Activated CD4-positive, alpha-beta T cell treated with anti-CD3 and anti-CD28 coated beads, Interleukin-2, Interleukin-4, amounts not matched to agents 100 ng/mL and 50 ng/mL, durations not matched to agents 16 hours and 8 hours (primary cell): ENCODE results near the gene ALOX5.
"Not testable (repeated sequence)": the region's sequence is repeated elsewhere in the genome, so short reads cannot be mapped to it uniquely, and the experiment has no call there.

Experiments used
- DNase-seq: peaks from one replicate; pipeline ENCODE4 v3.0.0-alpha.2; 2020; ENCODE audit warnings: low spot score

Gene ALOX5

GRCh38 chr10:45373576-45374349 is at the start of gene ALOX5:
Gene ALOX5 (plus strand): TSS chr10:45374216. CDS start chr10:45374280, 64 bp downstream.
- DNase-seq: no peak

DNA sequence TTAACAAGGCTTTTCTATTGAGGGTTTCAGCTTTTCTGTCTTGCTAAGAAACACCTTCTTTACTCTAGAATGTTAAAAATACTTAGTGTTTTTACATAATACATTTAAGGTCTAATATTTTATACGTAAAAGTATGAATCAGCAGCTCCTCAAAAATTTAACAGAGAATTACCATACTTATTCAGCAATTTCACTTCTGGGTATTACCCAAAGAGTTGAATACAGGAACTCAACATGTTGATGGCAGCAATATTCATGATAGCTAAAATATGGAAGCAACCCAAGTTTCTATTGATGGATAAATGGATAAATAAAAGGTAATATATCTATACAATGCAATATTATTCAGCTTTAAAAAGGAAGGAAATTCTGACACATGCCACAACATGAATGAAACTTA is 48.9 kb upstream of the ALOX5 start:
- no peak for DNase-seq

DNA sequence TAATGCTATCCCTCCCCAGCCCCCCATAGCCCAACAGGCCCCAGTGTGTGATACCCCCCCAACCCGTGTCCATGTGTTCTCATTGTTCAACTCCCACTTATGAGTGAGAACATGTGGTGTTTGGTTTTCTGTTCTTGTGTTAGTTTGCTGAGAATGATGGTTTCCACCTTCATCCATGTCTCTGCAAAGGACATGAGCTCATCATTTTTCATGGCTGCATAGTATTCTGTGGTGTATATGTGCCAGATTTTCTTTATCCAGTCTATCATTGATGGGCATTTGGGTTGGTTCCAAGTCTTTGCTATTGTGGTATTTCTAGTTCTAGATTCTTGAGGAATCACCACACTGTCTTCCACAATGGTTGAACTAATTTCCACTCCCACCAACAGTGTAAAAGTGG is 47.2 kb upstream of the ALOX5 start:
- DNase-seq: not testable (repeated sequence)

- not testable (repeated sequence) for DNase-seq
Measured at GRCh38 chr10:45331824-45332223, 42.2 kb upstream of the ALOX5 start.

DNA sequence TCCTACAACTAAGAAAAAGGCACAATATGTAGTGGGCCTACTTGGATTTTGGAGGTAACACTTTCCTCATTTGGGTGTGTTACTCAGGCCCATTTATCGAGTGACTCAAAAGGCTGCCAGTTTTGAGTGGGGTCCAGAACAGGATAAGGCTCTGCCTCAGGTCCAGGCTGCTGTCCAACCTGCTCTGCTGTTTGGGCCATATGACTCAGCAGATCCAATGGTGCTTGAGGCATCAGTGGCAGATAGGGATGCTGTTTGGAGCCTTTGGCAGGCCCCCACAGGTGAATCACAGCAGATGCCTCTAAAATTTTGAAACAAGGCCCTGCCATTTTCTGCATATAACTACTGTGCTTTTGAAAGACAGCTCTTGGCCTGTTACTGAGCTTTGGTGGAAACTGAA is 34.1 kb upstream of the ALOX5 start:
- DNase-seq: no peak

DNA sequence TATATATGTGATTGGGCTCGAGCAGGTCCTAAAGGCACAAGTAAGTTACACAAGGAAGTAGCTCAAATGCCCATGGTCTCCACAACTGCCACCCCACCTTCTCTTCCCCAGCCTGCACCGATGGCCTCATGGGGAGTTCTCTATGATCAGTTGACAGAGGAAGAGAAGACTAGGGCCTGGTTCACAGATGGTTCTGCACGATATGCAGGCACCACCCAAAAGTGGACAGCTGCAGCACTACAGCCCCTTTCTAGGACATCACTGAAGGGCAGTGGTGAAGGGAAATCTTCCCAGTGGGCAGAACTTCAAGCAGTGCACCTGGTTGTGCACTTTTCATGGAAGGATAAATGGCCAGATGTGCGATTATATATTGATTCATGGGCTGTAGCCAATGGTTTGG is 33.6 kb upstream of the ALOX5 start:
- DNase-seq: not testable (repeated sequence)

GRCh38 chr10:45346652-45347335 is 27.2 kb upstream of the ALOX5 start:
- DNase-seq: not testable (repeated sequence)

DNA sequence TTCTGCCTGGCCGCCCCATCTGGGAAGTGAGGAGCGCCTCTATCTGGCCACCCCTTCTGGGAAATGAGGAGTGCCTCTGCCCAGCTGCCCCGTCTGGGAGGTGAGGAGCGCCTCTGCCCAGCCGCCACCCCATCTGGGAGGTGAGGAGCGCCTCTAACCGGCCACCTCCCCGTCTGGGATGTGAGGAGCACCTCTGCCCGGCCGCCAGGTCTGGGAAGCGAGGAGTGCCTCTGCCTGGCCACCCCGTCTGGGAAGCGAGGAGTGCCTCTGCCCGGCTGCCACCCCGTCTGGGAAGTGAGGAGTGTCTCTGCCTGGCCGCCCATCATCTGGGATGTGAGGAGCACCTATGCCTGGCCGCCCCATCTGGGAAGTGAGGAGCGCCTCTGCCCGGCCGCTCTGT is 26.6 kb upstream of the ALOX5 start:
- DNase-seq: not testable (repeated sequence)

DNA sequence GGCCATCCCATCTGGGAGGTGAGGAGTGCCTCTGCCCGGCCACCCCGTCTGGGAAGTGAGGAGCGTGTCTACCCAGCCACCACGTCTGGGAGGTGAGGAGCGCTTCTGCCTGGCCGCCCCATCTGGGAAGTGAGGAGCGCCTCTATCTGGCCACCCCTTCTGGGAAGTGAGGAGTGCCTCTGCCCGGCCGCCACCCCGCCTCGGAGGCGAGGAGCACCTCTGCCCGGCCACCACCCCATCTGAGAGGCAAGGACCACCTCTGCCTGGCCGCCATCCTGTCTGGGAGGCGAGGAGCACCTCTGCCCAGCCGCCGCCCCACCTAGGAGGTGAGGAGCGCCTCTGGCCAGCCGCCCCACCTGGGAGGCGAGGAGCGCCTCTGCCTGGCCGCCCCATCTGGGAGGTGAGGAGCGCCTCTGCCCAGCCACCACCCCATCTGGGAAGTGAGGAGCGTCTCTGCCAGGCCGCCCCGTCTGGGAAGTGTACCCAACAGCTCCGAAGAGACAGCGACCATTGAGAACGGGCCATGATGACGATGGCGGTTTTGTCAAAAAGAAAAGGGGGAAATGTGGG is 25.7 kb upstream of the ALOX5 start:
- DNase-seq: not testable (repeated sequence)

GRCh38 chr10:45353186-45353585 is 20.8 kb upstream of the ALOX5 start:
- DNase-seq: peak; percentile 35

DNA sequence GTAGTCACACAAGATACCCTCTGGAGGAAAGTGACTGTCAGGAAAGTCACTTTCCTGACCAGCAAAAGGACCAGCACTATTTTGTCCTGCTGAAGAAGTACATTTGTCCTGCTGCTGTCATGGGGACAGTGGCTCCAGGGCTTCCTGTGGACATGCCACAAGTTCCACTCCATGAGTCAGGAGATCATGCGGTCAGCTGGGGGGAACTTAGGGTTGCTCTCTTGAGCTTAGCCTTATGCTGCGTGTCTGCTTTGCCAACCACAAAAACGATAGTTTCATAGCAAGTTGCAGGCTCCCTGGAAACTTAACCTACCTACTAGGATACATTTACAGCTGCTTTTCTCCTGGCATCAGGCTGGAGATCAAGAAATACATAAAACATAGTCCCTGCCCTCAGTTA is 19.8 kb upstream of the ALOX5 start:
- no peak for DNase-seq

GRCh38 chr10:45355494-45355893 is 18.5 kb upstream of the ALOX5 start:
- no peak for DNase-seq

GRCh38 chr10:45358961-45359360 is 15.1 kb upstream of the ALOX5 start:
- DNase-seq: not testable (repeated sequence)

GRCh38 chr10:45361983-45362799 is 11.8 kb upstream of the ALOX5 start:
- not testable (repeated sequence) for DNase-seq

GRCh38 chr10:45367643-45368042 is 6.4 kb upstream of the ALOX5 start:
- not testable (repeated sequence) for DNase-seq

DNA sequence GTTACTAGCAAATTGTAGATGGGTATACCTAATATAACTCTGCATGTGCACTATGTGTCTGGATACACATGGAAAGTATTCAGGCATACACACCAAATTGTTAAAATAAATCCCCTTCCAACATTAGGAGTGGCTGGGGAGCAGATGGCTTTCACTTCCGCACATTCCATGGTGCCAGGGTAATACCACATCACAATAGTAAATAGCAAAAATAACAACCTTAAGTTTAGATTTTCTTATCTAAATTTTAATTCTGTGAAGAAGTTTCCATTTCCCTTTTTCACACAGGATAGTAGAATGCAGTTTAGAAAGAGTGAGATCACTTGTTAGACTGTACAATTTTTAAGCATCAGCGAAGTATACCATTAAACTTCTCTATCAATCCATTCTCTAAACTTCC is 5.8 kb upstream of the ALOX5 start:
- DNase-seq: no peak

DNA sequence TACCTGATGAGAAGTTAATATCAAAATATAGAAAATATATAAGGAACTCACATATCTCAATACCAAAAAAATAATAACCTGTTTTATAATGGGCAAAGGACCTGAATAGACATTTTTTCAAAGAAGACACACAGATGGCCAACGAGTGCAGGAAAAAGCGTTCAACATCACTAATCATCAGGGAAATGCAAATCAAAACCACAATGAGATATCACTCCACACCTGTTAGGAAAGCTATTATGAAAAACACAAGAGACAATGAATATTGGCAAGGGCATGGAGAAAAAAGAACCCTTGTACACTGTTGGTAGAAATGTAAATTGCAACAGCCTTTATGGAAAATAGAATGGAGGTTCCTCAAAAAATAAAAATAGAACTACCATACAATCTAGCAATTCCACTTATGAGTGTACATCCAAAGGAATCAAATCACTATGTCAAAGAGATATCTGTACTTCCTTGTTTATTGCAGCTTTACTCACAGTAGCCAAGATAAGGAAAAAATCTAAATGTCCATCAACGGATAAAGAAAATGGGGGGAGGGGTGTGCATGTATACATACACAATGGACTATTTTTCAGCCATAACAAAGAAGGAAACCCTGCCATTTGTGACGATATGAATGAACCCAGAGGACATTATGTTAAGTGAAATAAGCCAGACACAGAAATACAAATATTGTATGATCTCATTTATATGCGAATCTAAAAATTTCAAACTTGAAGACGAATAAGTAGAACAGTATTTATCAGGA is 3.6 kb upstream of the ALOX5 start:
- no peak for DNase-seq

GRCh38 chr10:45371560-45371959 is 2.5 kb upstream of the ALOX5 start:
- no peak for DNase-seq

DNA sequence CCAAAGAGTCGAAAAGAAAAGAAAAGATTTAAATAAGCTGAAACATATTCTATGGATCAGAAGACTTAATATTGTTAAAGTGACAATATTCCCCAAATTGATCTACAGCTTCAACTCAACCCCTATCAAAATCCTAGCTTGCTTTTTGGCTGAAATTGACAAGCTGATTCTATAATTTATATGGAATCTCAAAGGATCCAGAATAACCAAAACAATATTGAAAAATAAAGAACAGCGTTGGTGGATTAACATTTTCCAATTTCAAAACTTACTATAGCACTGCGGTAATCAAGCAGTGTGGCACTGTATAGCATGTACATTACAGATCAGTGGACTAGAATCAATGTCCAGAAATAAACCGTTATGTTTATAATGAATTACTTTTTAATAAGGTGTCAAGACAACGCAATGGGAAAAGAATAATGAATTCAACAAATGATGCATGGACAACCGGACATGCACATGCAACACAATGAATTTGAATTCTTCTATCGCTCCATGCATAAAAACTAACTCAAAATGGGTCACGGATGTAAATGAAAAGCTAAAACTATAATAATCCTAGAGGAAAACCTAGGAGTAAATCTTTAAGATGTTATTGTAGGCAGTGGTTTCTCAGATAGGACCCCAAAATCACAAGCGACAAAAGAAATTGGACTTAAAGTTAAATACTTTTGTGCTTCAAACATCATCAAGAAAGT is 1.6 kb upstream of the ALOX5 start:
- DNase-seq: no peak

DNA sequence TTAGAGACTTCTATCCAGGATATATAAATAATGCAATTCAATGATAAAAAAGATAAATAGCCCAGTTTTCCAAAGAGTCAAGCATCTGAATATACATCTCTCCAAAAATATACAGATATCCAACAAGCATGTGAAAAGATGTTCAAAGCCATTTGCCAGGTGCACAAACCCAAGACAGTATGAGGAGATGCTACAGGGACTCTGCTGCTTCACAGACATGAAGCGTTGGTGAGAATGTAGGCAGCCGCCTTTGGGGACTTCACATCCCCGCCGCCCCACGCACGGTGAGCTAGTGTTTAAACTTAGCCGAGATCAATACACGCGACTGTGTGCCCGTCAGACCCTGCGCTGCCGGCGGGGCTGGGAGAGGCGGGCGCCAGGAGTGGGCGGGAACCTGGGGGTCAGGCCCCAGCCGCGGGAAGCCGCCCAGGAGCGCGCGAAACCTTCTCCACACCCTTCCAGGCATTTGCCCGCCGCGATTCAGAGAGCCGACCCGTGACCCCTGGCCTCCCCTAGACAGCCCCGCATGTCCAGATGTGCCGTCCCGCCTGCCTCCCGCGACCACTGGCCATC is 927 bp upstream of the ALOX5 start:
- no peak for DNase-seq
